GM19099 (cell line): ENCODE measurements around the gene PSMG3.

ENCODE experiments used
- POLR2A ChIP-seq: IDR thresholded peaks from 3 replicates; pipeline ENCODE4 v1.6.1; 2011; ENCODE audit warnings: low read depth; ENCODE audit not compliant: insufficient read length; ENCODE audit errors: extremely low read depth

The PSMG3 gene

DNA sequence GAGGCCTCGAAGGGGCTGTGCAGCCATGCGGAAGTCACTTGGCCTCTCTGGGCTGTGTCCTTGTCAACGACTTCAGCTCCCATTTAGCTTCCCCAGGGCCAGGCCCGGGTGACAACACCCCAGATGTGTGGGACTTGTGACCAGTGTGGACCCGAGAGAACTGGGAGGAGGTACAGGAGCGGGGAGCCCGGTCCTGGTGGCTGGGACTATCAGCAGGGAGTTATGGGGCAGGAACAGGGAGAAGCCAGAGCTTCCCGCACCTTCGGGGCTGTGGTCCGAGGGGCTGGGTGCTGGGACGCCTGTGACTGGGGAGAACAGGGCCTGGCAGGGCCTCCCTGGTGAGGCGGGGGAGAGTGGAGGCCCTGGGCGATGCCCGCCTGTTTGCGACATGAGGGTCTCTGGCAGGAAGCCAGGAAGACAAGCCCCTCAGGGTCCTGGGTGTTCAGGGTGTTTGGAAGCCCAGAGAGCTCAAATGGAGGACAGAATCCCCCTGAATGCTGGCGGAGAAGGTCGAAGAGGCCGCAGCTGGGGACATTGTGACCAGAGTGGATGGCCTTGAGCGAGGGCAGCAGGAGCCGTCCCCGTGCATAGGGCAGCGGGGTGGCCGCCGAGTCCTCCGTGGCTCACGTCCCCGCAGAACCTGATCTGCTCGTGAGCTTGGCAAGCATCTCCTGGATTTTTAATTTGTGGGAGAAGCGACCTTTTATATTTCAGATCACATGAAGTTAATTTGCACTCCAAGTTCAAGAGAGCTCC lies 30.0 kb upstream of the PSMG3 start:
- no peak for TF ChIP-seq POLR2A

DNA sequence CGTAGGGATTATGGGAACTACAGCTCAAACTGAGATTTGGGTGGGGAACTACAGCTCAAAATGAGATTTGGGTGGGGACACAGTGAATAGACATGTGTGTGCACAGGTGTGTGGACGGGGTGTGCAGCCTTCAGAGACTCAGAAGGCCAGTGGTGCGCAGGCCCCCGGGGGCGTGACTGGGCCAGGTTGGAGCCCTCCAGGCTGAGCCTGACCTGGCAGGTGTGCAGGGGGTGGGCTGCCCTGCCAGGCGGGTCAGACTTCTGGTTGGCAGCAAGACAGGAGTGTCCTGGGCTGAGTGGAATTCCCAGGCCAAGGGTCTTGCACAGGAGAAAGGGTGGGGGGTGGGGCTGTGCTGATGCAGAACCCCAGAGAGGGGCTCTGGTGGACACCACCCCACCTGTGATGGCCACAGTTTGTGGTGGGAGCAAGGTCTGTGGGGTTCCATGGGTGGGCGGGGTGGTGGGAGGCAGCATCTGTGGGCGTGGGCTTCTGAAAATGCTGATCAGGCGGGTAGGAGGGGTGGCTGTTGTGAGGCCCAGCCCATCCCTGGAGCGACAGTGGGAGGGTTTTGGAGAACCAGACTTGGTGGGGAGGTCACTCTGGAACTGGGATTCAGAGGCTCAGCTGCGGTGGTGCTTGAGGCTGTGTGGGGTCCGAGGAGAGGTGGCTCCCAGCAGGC lies 29.3 kb upstream of the PSMG3 start:
- TF ChIP-seq POLR2A = no peak

DNA sequence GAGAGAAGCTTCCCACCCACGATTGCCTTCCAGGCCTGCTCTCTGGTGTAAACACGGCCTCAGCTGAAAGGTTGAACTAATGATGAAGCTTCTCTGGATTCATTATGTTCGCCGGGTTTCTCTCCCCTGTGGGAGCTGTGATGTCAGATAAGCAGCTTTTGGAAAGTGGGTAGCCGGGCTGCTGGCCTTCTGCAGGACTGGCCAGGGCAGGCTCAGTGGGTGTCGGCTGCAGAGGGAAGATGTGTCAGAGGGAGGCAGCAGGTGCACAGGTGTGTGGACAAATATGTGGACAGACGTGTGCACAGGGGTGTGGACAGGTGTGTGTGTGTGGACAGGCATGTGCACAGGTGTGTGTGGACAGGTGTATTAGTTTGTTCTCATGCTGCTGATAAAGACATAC lies 28.5 kb upstream of the PSMG3 start:
- TF ChIP-seq POLR2A = no peak

DNA sequence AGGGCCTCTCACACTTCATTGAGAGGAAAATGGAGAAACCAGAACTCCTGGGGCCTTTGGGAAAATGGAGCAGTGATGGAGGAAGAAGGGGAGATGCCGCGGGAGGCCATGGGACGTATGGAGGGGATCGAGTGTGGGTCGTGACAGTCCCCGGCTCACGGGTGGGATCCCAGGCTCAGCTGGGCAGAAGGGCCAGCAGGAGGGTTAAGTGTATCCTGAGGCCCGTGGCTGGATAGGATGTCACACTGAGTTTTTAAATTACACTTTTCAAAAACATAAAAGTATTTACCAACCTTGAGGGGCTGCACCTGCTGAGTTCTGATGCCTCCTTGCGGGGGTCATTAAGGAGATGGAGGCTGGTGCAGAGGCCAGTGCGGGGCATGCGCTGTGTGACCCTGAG lies 28.0 kb upstream of the PSMG3 start:
- TF ChIP-seq POLR2A = no peak

DNA sequence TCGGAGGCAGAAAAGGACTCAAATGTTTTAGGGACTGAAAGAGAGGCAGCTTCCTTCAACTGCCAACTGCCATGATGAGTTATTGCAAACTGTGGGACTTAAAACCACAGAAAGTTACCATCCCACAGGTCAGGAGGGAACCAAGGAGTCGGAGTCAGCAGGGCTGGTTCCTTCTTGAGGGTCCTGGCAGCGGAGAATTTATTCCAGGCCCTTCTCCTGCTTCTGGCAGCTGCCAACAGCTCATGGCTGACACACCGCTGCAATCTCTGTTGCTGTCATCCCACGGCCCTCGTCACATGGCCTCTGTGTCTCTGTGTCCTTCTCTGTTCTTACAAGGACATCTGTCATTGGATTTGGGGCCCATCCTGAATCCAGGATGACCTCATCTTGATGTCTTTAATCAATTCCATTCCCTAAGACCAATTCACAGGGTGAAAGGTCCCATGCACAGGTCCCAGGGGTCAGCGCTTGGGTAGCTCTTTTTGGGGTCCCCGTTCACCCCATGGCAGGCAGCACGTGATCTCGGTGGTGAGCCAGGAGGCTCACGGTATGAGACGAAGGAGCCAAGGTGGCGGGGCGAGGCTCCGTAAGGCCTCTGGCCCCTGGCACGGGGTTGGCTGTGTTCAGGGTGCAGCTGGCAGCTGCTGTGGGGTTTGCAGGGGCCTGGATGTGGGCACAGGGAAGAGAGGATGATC lies 27.4 kb upstream of the PSMG3 start:
- TF ChIP-seq POLR2A = no peak

DNA sequence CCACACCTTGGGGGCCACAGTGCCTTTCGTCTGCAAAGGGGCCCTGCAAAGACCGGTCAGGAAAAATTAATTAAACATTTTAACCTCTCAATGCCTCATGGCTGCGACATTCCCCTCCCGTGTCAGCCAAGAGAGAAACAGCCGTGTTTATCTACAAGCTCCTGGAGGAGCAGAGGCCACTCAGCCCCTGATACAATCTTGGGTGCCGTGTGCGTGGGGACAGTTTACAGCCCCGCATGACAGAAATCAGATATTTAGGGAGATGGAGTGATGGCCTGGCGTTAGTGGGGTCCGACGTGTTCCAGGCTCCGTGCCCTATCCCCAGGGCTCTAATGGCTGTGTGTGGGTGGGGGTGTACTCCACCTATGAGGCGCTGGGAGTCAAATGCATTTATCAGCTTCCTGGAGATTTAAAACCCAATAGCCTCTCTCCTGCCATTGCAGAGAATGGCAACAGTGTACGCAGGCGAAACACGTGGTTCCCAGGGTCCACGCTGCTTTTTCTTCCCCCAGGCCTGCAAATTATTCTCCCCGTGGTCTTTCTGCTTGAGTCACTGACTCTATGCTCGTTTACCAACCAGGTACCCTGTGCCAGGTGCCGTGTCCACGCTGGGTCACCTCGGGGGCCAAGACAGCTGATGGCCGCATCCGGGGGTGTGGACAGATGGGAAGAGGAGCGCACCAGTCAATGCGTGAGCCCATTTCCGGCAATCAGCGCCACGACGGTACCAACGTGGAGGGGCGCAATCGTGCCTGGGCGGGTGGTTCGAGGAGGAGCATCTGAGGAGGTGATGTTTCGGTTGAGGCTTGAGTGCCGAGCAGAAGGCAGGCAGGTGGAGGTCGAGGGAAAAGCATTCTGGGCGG lies 26.6 kb upstream of the PSMG3 start:
- TF ChIP-seq POLR2A = no peak

DNA sequence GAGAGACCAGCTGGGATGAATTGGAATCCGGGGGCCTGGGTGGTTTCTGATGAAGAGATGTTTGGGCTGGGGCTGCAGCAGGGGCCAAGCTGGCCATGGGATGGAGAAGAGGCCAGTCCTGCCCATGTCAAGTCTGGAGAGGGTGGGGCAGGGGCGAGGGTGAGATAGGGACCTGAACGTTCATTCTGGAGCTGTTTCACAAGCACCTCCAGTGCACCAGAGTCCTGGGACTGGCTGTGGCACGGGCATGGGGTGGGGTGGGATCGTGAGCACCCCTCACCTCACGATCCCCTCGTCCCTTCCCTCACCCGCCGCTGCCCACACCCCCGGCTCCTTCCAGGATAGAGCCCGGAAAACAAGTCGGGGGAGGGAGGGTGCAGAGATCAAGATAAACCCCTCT lies 25.8 kb upstream of the PSMG3 start:
- TF ChIP-seq POLR2A = no peak

DNA sequence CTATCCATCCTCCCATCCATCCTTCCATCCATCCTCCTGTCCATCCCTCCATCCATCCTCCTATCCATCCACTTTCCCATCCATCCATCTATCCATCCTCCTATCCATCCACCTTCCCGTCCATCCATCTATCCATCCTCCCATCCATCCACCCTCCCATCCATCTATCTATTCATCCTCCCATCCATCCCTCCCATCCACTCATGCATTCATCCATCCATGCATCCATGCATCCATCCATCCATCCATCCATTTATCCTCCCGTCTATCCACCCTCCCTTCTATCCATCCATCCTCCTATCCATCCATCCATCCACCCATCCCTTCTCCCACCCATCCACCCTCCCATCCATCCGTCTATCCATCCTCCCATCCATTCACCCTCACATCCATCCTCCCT lies 25.2 kb upstream of the PSMG3 start:
- TF ChIP-seq POLR2A = no peak

DNA sequence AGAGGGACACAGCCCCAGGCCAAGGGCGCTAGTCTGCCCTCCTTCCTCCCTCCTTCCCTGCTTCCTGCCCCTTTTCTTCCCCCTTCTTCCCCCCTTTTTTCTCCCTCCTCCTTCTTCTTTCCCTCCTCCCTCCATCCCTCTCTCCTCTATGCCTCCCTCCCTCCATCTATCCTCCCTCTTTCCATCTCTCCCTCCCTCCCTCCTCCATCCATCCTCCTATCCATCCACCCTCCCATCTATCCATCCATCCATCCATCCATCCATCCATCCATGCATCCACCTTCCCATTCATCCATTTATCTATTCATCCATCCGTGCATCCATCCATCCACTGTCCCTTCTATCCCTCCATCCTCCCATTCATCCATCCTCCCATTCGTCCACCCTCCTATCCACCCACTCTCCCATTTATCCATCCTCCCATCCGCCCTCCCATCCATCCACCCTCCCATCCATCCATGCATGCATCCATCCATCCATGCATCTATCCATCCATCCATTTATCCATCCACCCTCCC lies 24.1 kb upstream of the PSMG3 start:
- no peak for TF ChIP-seq POLR2A

DNA sequence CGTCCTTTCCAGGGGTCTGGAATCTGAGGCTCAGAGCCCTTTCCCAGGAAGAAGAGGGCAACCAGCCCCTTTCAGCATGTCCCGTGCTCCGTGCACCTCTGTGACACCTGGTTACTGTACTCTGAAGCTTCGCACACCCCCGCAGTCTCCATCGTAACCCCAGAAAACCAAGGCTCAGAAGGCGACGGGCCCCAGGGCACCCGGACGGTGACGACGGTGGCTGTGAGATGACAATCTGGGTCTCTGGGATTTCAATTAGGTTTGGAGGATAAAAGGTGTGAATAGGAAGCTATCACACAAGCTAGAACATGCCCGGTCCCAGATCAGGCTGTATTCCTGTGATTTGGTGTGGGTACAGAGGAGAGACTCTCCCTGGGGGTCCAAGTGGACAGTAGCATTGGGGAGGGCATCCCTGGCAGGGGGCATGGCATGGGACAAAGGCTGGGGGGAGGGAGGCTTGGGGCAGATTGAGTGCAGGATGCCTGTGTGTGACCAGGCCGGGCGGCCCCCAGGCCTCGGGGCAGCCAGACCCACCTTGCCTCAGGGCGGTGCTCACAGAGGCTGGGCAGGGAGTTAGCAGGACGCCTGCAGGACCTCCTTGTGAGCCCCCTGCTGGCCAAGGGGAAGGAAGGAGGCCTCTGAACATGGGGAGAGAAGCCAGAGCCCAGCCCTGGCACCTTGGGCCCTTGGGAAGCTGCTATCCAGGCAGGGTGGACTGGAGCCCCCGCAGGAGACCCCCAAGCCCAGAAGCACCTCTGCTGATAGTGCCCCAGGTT lies 23.4 kb upstream of the PSMG3 start:
- no peak for TF ChIP-seq POLR2A

DNA sequence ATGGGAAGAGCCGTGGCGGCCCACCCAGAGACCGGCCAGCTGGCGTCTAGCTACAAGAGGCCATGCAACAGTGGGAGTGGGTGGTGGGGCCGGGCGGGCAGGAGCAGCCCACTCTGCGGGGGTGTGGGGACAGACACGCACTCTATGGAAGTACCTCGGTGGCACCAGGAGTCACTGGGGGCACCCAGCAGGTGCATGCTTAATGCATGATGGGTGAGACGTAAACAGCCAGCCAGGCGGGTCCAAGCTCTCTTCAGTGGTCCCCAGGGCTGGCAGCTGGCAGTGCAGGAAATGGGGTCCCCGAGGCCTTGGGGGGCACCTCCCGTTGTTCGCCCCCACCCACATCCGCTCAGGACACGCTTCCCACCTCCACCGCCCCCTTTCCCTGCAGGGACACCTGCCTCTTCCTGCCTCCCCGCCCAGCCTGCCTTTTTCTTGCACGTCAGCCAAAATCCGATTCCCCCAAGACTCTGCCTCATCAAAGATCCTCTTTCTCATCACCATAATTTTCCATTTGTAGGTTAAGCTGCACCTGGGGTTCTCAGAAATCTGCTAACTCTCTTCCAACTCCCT lies 22.6 kb upstream of the PSMG3 start:
- no peak for TF ChIP-seq POLR2A

DNA sequence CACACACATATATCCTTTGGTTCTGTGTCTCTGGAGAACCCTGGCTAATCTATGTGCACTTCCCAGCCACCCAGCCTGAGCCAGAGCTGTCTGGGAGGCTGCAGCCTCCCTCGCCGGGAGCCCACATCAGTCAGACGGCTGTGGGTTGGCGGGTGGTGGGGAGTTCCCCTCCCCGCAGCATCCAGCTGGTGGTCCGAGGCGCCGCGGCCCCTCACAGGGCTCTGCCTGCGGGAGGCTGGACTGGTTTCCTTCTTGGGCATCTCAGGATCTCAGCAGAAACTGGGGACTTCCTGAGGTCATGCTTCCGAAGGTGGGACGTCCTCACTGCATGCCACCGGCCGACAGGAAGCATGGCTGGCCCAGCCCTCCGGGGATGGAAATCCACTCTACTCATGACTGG lies 22.0 kb upstream of the PSMG3 start:
- TF ChIP-seq POLR2A = no peak

DNA sequence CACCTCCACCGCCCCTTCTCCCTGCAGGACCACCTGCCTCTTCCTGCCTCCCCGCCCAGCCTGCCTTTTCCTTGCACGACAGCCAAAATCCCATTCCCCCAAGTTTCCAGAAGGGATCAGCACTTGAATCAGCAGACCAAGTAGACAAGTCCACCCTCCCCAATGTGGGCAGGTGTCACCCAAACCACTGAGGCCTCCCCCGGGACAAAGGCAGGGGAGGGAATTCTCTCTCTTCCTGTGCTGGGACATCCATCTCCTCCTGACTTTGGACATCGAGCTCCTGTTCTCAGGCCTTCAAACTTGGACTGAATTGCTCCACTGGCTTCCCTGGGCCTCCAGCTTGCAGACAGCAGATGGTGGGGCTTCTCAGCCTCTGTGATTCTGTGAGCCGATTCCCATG lies 21.6 kb upstream of the PSMG3 start:
- TF ChIP-seq POLR2A = no peak

DNA sequence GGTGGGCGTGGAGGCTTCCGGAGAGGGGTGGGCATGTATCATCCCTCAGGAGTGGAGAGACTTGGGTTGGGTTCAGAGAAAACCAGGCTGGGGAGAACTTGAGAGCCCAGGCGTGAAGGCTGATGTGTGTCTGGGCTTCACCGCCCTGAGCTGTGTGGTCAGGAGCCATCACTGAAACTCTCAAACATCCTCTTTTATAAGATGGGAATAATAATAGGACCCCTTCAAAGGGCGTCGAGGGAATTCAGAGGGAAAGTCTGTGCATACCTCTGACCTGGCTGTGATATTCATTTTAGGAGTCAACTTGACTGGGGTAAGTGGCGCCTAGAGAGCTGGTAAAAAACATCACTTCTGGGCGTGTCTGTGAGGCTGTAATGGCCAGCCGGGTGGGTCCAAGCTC lies 21.1 kb upstream of the PSMG3 start:
- TF ChIP-seq POLR2A = no peak
